Activated CD4-positive, alpha-beta T cell treated with anti-CD3 and anti-CD28 coated beads, Interleukin-2, Interleukin-6, amounts not matched to agents 100 ng/mL and 50 ng/mL, durations not matched to agents 16 hours and 8 hours (primary cell): ENCODE measurements around the gene SIK2.
A peak's percentile ranks its signal among the peaks of the same experiment; 100 is the strongest.

ENCODE experiments used
- DNase-seq: peaks from one replicate; pipeline ENCODE4 v3.0.0-alpha.2; 2020

Gene SIK2

GRCh38 chr11:111660822-111661221, 58.6 kb downstream of the SIK2 start:
- DNase-seq, result no peak

- DNase-seq, result no peak
Measured at GRCh38 chr11:111663820-111664219, 61.6 kb downstream of the SIK2 start.

GRCh38 chr11:111665777-111666176, 63.5 kb downstream of the SIK2 start:
- peak; percentile 8 for DNase-seq

GRCh38 chr11:111668980-111669379, 66.7 kb downstream of the SIK2 start:
- DNase-seq, result no peak

- DNase-seq, result no peak
Measured at GRCh38 chr11:111671383-111671782, 69.1 kb downstream of the SIK2 start.

GRCh38 chr11:111672949-111673348, 70.7 kb downstream of the SIK2 start:
- peak; percentile 16 for DNase-seq

- no peak for DNase-seq
Measured at GRCh38 chr11:111674941-111675340, 72.7 kb downstream of the SIK2 start.

GRCh38 chr11:111675891-111676290, 73.6 kb downstream of the SIK2 start:
- no peak for DNase-seq

GRCh38 chr11:111676878-111677585, 74.8 kb downstream of the SIK2 start:
- DNase-seq, result no peak

- DNase-seq, result no peak
Measured at GRCh38 chr11:111680486-111681175, 78.4 kb downstream of the SIK2 start.

GRCh38 chr11:111683806-111684205, 81.6 kb downstream of the SIK2 start:
- no peak for DNase-seq

- DNase-seq, result no peak
Measured at GRCh38 chr11:111684251-111684650, 82.0 kb downstream of the SIK2 start.

GRCh38 chr11:111688013-111688412, 85.8 kb downstream of the SIK2 start:
- no peak for DNase-seq

GRCh38 chr11:111691176-111691575, 88.9 kb downstream of the SIK2 start:
- DNase-seq, result no peak

GRCh38 chr11:111691741-111692140, 89.5 kb downstream of the SIK2 start:
- DNase-seq, result no peak

- DNase-seq, result no peak
Measured at GRCh38 chr11:111693224-111693937, 91.1 kb downstream of the SIK2 start.

- no peak for DNase-seq
Measured at GRCh38 chr11:111694851-111695250, 92.6 kb downstream of the SIK2 start.

GRCh38 chr11:111696556-111696955, 94.3 kb downstream of the SIK2 start:
- DNase-seq, result no peak

- DNase-seq, result no peak
Measured at GRCh38 chr11:111697933-111698371, 95.7 kb downstream of the SIK2 start.

- no peak for DNase-seq
Measured at GRCh38 chr11:111698852-111699559, 96.8 kb downstream of the SIK2 start.

GRCh38 chr11:111699579-111700156, 97.4 kb downstream of the SIK2 start:
- no peak for DNase-seq

GRCh38 chr11:111700162-111700561, 97.9 kb downstream of the SIK2 start:
- DNase-seq, result no peak

GRCh38 chr11:111702623-111703022, 100.4 kb downstream of the SIK2 start:
- DNase-seq, result no peak
